OCI-LY1 (cell line): ENCODE data around the gene UROD.

Experiments used
- H2AFZ ChIP-seq: fragments of 200-600 bp; sonication (generic), shearing (Covaris generic); 2 replicates; pipeline ENCODE4 v1.6.0; 2014; ENCODE audit warnings: antibody characterized with exemption, mild to moderate bottlenecking, low read length
- H3F3A ChIP-seq: fragments of 200-600 bp; sonication (generic), shearing (Covaris generic); 2 replicates; pipeline ENCODE4 v1.6.0; 2014; ENCODE audit warnings: mild to moderate bottlenecking, antibody characterized with exemption, low read length, moderate library complexity; ENCODE audit not compliant: insufficient read depth
- H3K27ac ChIP-seq: fragments of 200-600 bp; sonication (generic); 2 replicates; pipeline ENCODE4 v1.5.1; 2014; ENCODE audit warnings: low read length, mixed run types, mild to moderate bottlenecking, low read depth; ENCODE audit not compliant: poor library complexity, severe bottlenecking
- H3K27me3 ChIP-seq: fragments of 200-600 bp; sonication (generic); 2 replicates; pipeline ENCODE4 v1.6.0; 2014; ENCODE audit warnings: antibody characterized with exemption, mild to moderate bottlenecking, low read length, moderate library complexity; ENCODE audit not compliant: insufficient read depth
- H3K36me3 ChIP-seq: fragments of 200-600 bp; sonication (generic); 2 replicates; pipeline ENCODE4 v1.6.1; 2014; ENCODE audit warnings: mild to moderate bottlenecking, antibody characterized with exemption, low read length, moderate library complexity, mixed read lengths; ENCODE audit not compliant: insufficient read depth
- H3K4me1 ChIP-seq: fragments of 200-600 bp; sonication (generic); 2 replicates; pipeline ENCODE4 v1.5.1; 2014; ENCODE audit warnings: mild to moderate bottlenecking, low read length, moderate library complexity; ENCODE audit not compliant: insufficient read depth, severe bottlenecking
- H3K4me2 ChIP-seq: fragments of 200-600 bp; sonication (generic), shearing (Covaris generic); 2 replicates; pipeline ENCODE4 v1.6.1; 2014; ENCODE audit warnings: low read length
- H3K4me3 ChIP-seq: fragments of 200-600 bp; sonication (generic); 2 replicates; pipeline ENCODE4 v1.5.1; 2014; ENCODE audit warnings: low read length, low read depth, mild to moderate bottlenecking, mixed read lengths; ENCODE audit not compliant: poor library complexity, severe bottlenecking
- H3K79me2 ChIP-seq: fragments of 200-600 bp; shearing (Covaris generic); 2 replicates; pipeline ENCODE4 v1.6.1; 2016; ENCODE audit warnings: mixed run types, low read length, mixed read lengths; ENCODE audit not compliant: insufficient read depth
- H3K9ac ChIP-seq: fragments of 200-600 bp; sonication (generic), shearing (Covaris generic); 2 replicates; pipeline ENCODE4 v1.6.1; 2014; ENCODE audit warnings: mild to moderate bottlenecking, low read length, mixed read lengths
- H3K9me2 ChIP-seq: fragments of 200-600 bp; sonication (generic), shearing (Covaris generic); 2 replicates; pipeline ENCODE4 v1.6.1; 2014; ENCODE audit warnings: low read depth, mild to moderate bottlenecking, low read length, mixed read lengths
- H3K9me3 ChIP-seq: fragments of 200-600 bp; shearing (Covaris generic); 2 replicates; pipeline ENCODE4 v1.6.1; 2014; ENCODE audit warnings: low read length, mixed read lengths
- H4K20me1 ChIP-seq: fragments of 200-600 bp; sonication (generic), shearing (Covaris generic); 2 replicates; pipeline ENCODE4 v1.6.0; 2016; ENCODE audit warnings: mild to moderate bottlenecking, low read length; ENCODE audit not compliant: insufficient read depth
- CTCF ChIP-seq: fragments of 200-600 bp; sonication (generic), shearing (Covaris generic); IDR thresholded peaks from 2 replicates; pipeline ENCODE4 v1.5.1; 2017; ENCODE audit warnings: mild to moderate bottlenecking, antibody characterized with exemption, low read length, moderate library complexity, mixed read lengths
- EZH2 ChIP-seq: fragments of 200-600 bp; sonication (generic), shearing (Covaris generic); IDR thresholded peaks from 2 replicates; pipeline ENCODE4 v1.8.0; 2017; ENCODE audit warnings: borderline replicate concordance, mixed run types, mild to moderate bottlenecking, antibody characterized with exemption, low read length, moderate library complexity, mixed read lengths

The UROD gene

GRCh38 chr1:45016767-45017166 lies 4.7 kb downstream of the UROD start:
- no peaks in the 10 kb centered on the region for H3F3A ChIP-seq
- TF ChIP-seq EZH2 (no peak), CTCF (no peak)
- peaks cover 19% of the 10 kb centered on the region for H3K4me1 ChIP-seq
- no peak overlapping the region for H3K9ac ChIP-seq
- H4K20me1 ChIP-seq, result no peaks in the 10 kb centered on the region
- no peak overlapping the region for H3K4me3 ChIP-seq
- H2AFZ ChIP-seq, result no peak overlapping the region
- no peak overlapping the region for H3K4me2 ChIP-seq
- H3K9me3 ChIP-seq, result no peaks in the 10 kb centered on the region
- H3K36me3 ChIP-seq, result no peaks in the 10 kb centered on the region
- H3K79me2 ChIP-seq, result no peaks in the 10 kb centered on the region
- H3K9me2 ChIP-seq, result no peaks in the 10 kb centered on the region
- H3K27me3 ChIP-seq, result no peaks in the 10 kb centered on the region
- H3K27ac ChIP-seq, result no peak overlapping the region

GRCh38 chr1:45018599-45019230 lies 6.7 kb downstream of the UROD start:
- Histone ChIP-seq H3K4me3 (no peak overlapping the region), H2AFZ (peak overlapping the region; percentile 17; the same call in 1 of the 2 replicates), H3K36me3 (no peaks in the 10 kb centered on the region), H4K20me1 (no peaks in the 10 kb centered on the region), H3K27me3 (no peaks in the 10 kb centered on the region), H3K27ac (no peak overlapping the region), H3F3A (no peaks in the 10 kb centered on the region), H3K9me3 (no peaks in the 10 kb centered on the region), H3K9me2 (no peaks in the 10 kb centered on the region), H3K79me2 (no peaks in the 10 kb centered on the region), H3K9ac (no peak overlapping the region), H3K4me2 (peak overlapping the region; percentile 36; the same call in 1 of the 2 replicates), H3K4me1 (peaks cover 4% of the 10 kb centered on the region)
- TF ChIP-seq EZH2 (no peak), CTCF (peak; percentile 87)

GRCh38 chr1:45023663-45024062 lies 11.6 kb downstream of the UROD start:
- TF ChIP-seq CTCF (no peak), EZH2 (no peak)
- H3K27me3 ChIP-seq, result no peaks in the 10 kb centered on the region; the same call in 1 of the 2 replicates

More at GRCh38 chr1:45023663-45024062, 11.6 kb downstream of the UROD start:
- no peaks in the 10 kb centered on the region for H3K9me2 ChIP-seq
- H3K79me2 ChIP-seq, result no peaks in the 10 kb centered on the region
- H3K27ac ChIP-seq, result no peak overlapping the region
- H3K36me3 ChIP-seq, result no peaks in the 10 kb centered on the region
- no peak overlapping the region for H2AFZ ChIP-seq
- H4K20me1 ChIP-seq, result no peaks in the 10 kb centered on the region
- no peak overlapping the region for H3K9ac ChIP-seq
- no peaks in the 10 kb centered on the region for H3F3A ChIP-seq
- no peak overlapping the region for H3K4me2 ChIP-seq
- H3K4me1 ChIP-seq, result no peaks in the 10 kb centered on the region
- H3K4me3 ChIP-seq, result no peak overlapping the region
- 0 out of 2 replicates have a peak, but pooled peaks cover 2% of the 10 kb centered on the region for H3K9me3 ChIP-seq
